H1 (cell line): ENCODE results near the gene NEMF. TPM values are rescaled to one million over a fixed set of nuclear protein-coding genes. Genes with fewer than 3 reads are reported as not detected.

ENCODE experiments used
- CTCF ChIA-PET: fragments of 300-600 bp; sonication (Branson Sonifier 250); formaldehyde crosslinking; loops from one replicate; lab custom pipeline; 2021; ENCODE audit not compliant: partially characterized antibody; lab: Charles Lee
- POLR2A ChIA-PET: fragments of 300-600 bp; sonication (Branson Sonifier 250); formaldehyde crosslinking; loops from one replicate; lab custom pipeline; 2021; ENCODE audit warnings: inconsistent platforms; ENCODE audit not compliant: partially characterized antibody; lab: Charles Lee
- DNase-seq, 2 experiments: peaks; one replicate each; pipeline versions ENCODE4 v3.0.0 to v3.0.0-alpha.2; 2010 to 2022; ENCODE audit warnings: low spot score in 2 of 2, low read depth in 1 of 2, mixed read lengths in 1 of 2
- FAIRE-seq: peaks from 2 replicates; lab custom pipeline; 2011; peaks lifted over from hg19 to GRCh38; lab: Jason Lieb, UNC
- H2AFZ ChIP-seq: 2 replicates; pipeline ENCODE4 v1.8.1; 2012; ENCODE audit warnings: low read length, inconsistent platforms
- H2AK5ac ChIP-seq: 2 replicates; pipeline ENCODE4 v1.6.1; 2013; ENCODE audit warnings: low read depth, low read length
- H2BK120ac ChIP-seq: replicated peaks from 2 replicates; pipeline ENCODE3; 2013; ENCODE audit warnings: low read depth, low read length, inconsistent platforms
- H2BK12ac ChIP-seq: 2 replicates; pipeline ENCODE4 v1.6.1; 2013; ENCODE audit warnings: low read depth, low read length
- H2BK15ac ChIP-seq: 2 replicates; pipeline ENCODE4 v1.6.1; 2013; ENCODE audit warnings: low read length
- H2BK20ac ChIP-seq: 2 replicates; pipeline ENCODE4 v1.6.1; 2013; ENCODE audit warnings: low read length
- H2BK5ac ChIP-seq: 2 replicates; pipeline ENCODE4 v1.6.1; 2013; ENCODE audit warnings: low read depth, low read length
- H3K14ac ChIP-seq: 2 replicates; pipeline ENCODE4 v1.6.1; 2013; ENCODE audit warnings: inconsistent platforms; ENCODE audit not compliant: insufficient read length
- H3K18ac ChIP-seq: 2 replicates; pipeline ENCODE4 v1.6.1; 2013; ENCODE audit warnings: low read length; ENCODE audit errors: extremely low read depth
- H3K23ac ChIP-seq: 2 replicates; pipeline ENCODE4 v1.6.1; 2013; ENCODE audit warnings: inconsistent platforms; ENCODE audit not compliant: insufficient read length
- H3K23me2 ChIP-seq: 2 replicates; pipeline ENCODE4 v1.6.1; 2013; ENCODE audit warnings: low read depth, low read length
- H3K27ac ChIP-seq: 2 replicates; pipeline ENCODE4 v1.6.1; 2011; ENCODE audit warnings: low read depth, low read length, inconsistent platforms
- H3K27me3 ChIP-seq, 4 experiments: replicated peaks in 1 of 4; 1 replicate in 1 of 4; 2 replicates in 3 of 4; pipeline versions ENCODE4 v1.6.1 to v1.8.1; 2011 to 2013; ENCODE audit warnings: low read length in 3 of 4, mild to moderate bottlenecking in 3 of 4, inconsistent platforms in 2 of 4, mixed read lengths in 2 of 4, moderate library complexity in 1 of 4; ENCODE audit not compliant: control insufficient read depth in 3 of 4, insufficient read depth in 3 of 4; ENCODE audit errors: extremely low read depth in 1 of 4
- H3K36me3 ChIP-seq, 4 experiments: 2 replicates each; pipeline versions ENCODE4 v1.6.1 to v1.8.1; 2011 to 2013; ENCODE audit warnings: mild to moderate bottlenecking in 4 of 4, low read length in 3 of 4, moderate library complexity in 2 of 4, control low read depth in 1 of 4, inconsistent platforms in 1 of 4; ENCODE audit not compliant: insufficient read depth in 4 of 4, control insufficient read depth in 2 of 4
- H3K4ac ChIP-seq: replicated peaks from 2 replicates; pipeline ENCODE3; 2013; ENCODE audit warnings: low read length, low read depth, mixed read lengths, inconsistent platforms; ENCODE audit not compliant: insufficient read length
- H3K4me1 ChIP-seq, 4 experiments: replicated peaks in 1 of 4; 1 replicate in 1 of 4; 2 replicates in 3 of 4; pipeline versions ENCODE4 v1.6.1 to v1.8.1; 2011 to 2013; ENCODE audit warnings: low read length in 3 of 4, inconsistent platforms in 2 of 4, mixed read lengths in 1 of 4; ENCODE audit not compliant: insufficient read depth in 4 of 4, control insufficient read depth in 3 of 4
- H3K4me2 ChIP-seq, 2 experiments: 2 replicates each; pipeline versions ENCODE4 v1.6.1 to v1.8.1; 2011 to 2013; ENCODE audit warnings: low read depth in 2 of 2, low read length in 2 of 2, control low read depth in 1 of 2, inconsistent platforms in 1 of 2, mild to moderate bottlenecking in 1 of 2; ENCODE audit not compliant: insufficient read depth in 1 of 2
- H3K4me3 ChIP-seq, 4 experiments: fragments of 200-600, 300-600 bp in 1 of 4; sonication (generic), shearing (Covaris generic), sonication (Bioruptor Twin) in 1 of 4; 2 replicates each; pipeline versions ENCODE4 v1.5.1 to v1.8.1; 2011 to 2016; ENCODE audit warnings: low read length in 4 of 4, low read depth in 3 of 4, control low read depth in 2 of 4, inconsistent platforms in 2 of 4, mild to moderate bottlenecking in 2 of 4, mixed read lengths in 1 of 4, moderate library complexity in 1 of 4; ENCODE audit not compliant: insufficient read depth in 2 of 4; ENCODE audit errors: extremely low read depth in 1 of 4
- H3K56ac ChIP-seq: replicated peaks from 2 replicates; pipeline ENCODE3; 2013; ENCODE audit warnings: low read depth, mild to moderate bottlenecking, mixed read lengths, low read length, inconsistent platforms; ENCODE audit not compliant: insufficient read length
- H3K79me1 ChIP-seq: 2 replicates; pipeline ENCODE4 v1.6.1; 2013; ENCODE audit warnings: low read depth, low read length, control low read depth
- H3K79me2 ChIP-seq, 2 experiments: 2 replicates each; pipeline versions ENCODE4 v1.6.1 to v1.8.1; 2012 to 2013; ENCODE audit warnings: low read length in 2 of 2, mild to moderate bottlenecking in 2 of 2, inconsistent platforms in 1 of 2; ENCODE audit not compliant: insufficient read depth in 2 of 2, control insufficient read depth in 1 of 2
- H3K9ac ChIP-seq, 4 experiments: replicated peaks in 1 of 4; 1 replicate in 1 of 4; 2 replicates in 3 of 4; pipeline versions ENCODE4 v1.6.1 to v1.8.1; 2011 to 2013; ENCODE audit warnings: low read depth in 3 of 4, low read length in 3 of 4, control low read depth in 2 of 4, mild to moderate bottlenecking in 2 of 4, moderate library complexity in 2 of 4, inconsistent platforms in 1 of 4; ENCODE audit errors: extremely low read depth in 1 of 4
- H3K9me3 ChIP-seq, 2 experiments: 2 replicates each; pipeline versions ENCODE4 v1.6.1 to v1.8.1; 2012 to 2013; ENCODE audit warnings: mild to moderate bottlenecking in 2 of 2, moderate library complexity in 2 of 2, control low read depth in 1 of 2, inconsistent platforms in 1 of 2, low read depth in 1 of 2, low read length in 1 of 2, mixed read lengths in 1 of 2; ENCODE audit not compliant: insufficient read depth in 2 of 2
- H4K20me1 ChIP-seq, 2 experiments: replicated peaks in 1 of 2; 2 replicates each; pipeline versions ENCODE3 to v1.8.1; 2011 to 2013; ENCODE audit warnings: inconsistent platforms in 2 of 2, low read length in 2 of 2, mild to moderate bottlenecking in 1 of 2; ENCODE audit not compliant: insufficient read depth in 2 of 2, control insufficient read depth in 1 of 2
- H4K5ac ChIP-seq: 2 replicates; pipeline ENCODE4 v1.6.1; 2013; ENCODE audit warnings: low read length, low read depth, mixed read lengths, inconsistent platforms; ENCODE audit not compliant: insufficient read length
- H4K8ac ChIP-seq: 2 replicates; pipeline ENCODE4 v1.8.0; 2013; ENCODE audit warnings: mild to moderate bottlenecking, moderate library complexity, low read length, inconsistent platforms; ENCODE audit not compliant: insufficient read depth; ENCODE audit errors: extremely low read depth
- H4K91ac ChIP-seq: replicated peaks from 2 replicates; pipeline ENCODE3; 2013; ENCODE audit warnings: low read length, mixed read lengths, inconsistent platforms; ENCODE audit not compliant: insufficient read length
- ASH2L ChIP-seq: fragments of 200-600, 300-600 bp; sonication (generic); IDR thresholded peaks from one replicate; pipeline ENCODE4 v1.7.1; 2017; ENCODE audit warnings: low read length
- GTF2F1 ChIP-seq: IDR thresholded peaks from 2 replicates; pipeline ENCODE4 v1.6.1; 2012; ENCODE audit warnings: low read depth, low read length, improper control_type of control experiment, borderline replicate concordance
- HDAC2 ChIP-seq, 2 experiments: fragments of 300-600 bp in 1 of 2; sonication (generic) in 1 of 2; IDR thresholded peaks; 2 replicates each; pipeline ENCODE4 v1.6.1; 2011 to 2012; ENCODE audit warnings: low read depth in 2 of 2, low read length in 2 of 2, mild to moderate bottlenecking in 2 of 2, moderate library complexity in 2 of 2, borderline replicate concordance in 1 of 2, inconsistent platforms in 1 of 2
- KDM4A ChIP-seq: IDR thresholded peaks from one replicate; pipeline ENCODE4 v1.7.1; 2012; ENCODE audit warnings: low read depth, mild to moderate bottlenecking, moderate library complexity, low read length, inconsistent platforms; ENCODE audit not compliant: severe bottlenecking
- MAFK ChIP-seq: IDR thresholded peaks from 2 replicates; pipeline ENCODE4 v1.6.1; 2012; ENCODE audit warnings: low read depth, mild to moderate bottlenecking, improper control_type of control experiment, low read length
- POLR2A ChIP-seq, 2 experiments: IDR thresholded peaks; 1 replicate in 1 of 2; 2 replicates in 1 of 2; pipeline ENCODE4 v1.6.1; 2011; ENCODE audit warnings: low read depth in 2 of 2, low read length in 2 of 2, mild to moderate bottlenecking in 2 of 2; ENCODE audit errors: control extremely low read depth in 1 of 2
- POLR2AphosphoS5 ChIP-seq: IDR thresholded peaks from 2 replicates; pipeline ENCODE4 v1.6.1; 2011; ENCODE audit warnings: low read depth, low read length
- RNF2 ChIP-seq: fragments of 200-900, 300-1000 bp; sonication (generic); IDR thresholded peaks from 2 replicates; pipeline ENCODE4 v1.7.1; 2016; ENCODE audit warnings: borderline replicate concordance, low read depth, mild to moderate bottlenecking, antibody characterized with exemption, low read length; ENCODE audit not compliant: poor library complexity, severe bottlenecking; ENCODE audit errors: missing control alignments
- SRF ChIP-seq: IDR thresholded peaks from 2 replicates; pipeline ENCODE4 v1.6.1; 2011; ENCODE audit warnings: mild to moderate bottlenecking, low read depth, low read length, moderate library complexity
- TAF1 ChIP-seq: IDR thresholded peaks from 2 replicates; pipeline ENCODE4 v1.6.1; 2011; ENCODE audit warnings: mild to moderate bottlenecking, low read depth, low read length
- TAF7 ChIP-seq: optimal IDR thresholded peaks from 2 replicates; pipeline ENCODE3; 2011; ENCODE audit warnings: low read depth, mild to moderate bottlenecking, inconsistent platforms, low read length, moderate library complexity, borderline replicate concordance
- TBP ChIP-seq: IDR thresholded peaks from 2 replicates; pipeline ENCODE4 v1.6.1; 2011; ENCODE audit warnings: low read depth, low read length, improper control_type of control experiment
- WGBS, 2 experiments: shearing (Covaris generic) in 1 of 2; methylation state at CpG; one replicate each; pipeline versions ENCODE4 v1.1.6 to v1.1.7; 2013 to 2015; ENCODE audit warnings: low lambda C conversion rate in 2 of 2, mixed read lengths in 2 of 2, inconsistent platforms in 1 of 2, low coverage in 1 of 2, missing lambda C conversion rate in 1 of 2; ENCODE audit not compliant: insufficient replicate concordance in 2 of 2, insufficient coverage in 1 of 2, insufficient read length in 1 of 2; ENCODE audit errors: extremely low coverage in 1 of 2, missing lambda C conversion rate in 1 of 2; 5-methylcytosine and 5-hydroxymethylcytosine counted together
- polyA plus RNA-seq, 7 experiments: library from polyadenylated mRNA; depleted of rRNA in 3 of 7; stranded (reverse) in 5 of 7; unstranded in 2 of 7; fragments of >200 nt in 5 of 7; fragments of 200-250 nt in 2 of 7; gene quantifications; 1 replicate in 5 of 7; 2 replicates in 1 of 7; 4 replicates in 1 of 7; pipeline versions ENCODE4 v1.2.1 to v1.2.3, GENCODE V29; 2011 to 2013; ENCODE audit warnings: missing spikeins in 2 of 7, mixed read lengths in 2 of 7
- total RNA-seq: library from RNA; stranded (reverse); fragmentation: NEBNext Ultra II Directional; extraction: Animal tissue kit (Norgen Biotek cat#: 25700); gene quantifications from 2 replicates; pipeline ENCODE4 v1.2.1, GENCODE V29; 2021
- TF ChIP-seq, protein P1 (sequence below): IDR thresholded peaks from 2 replicates; pipeline ENCODE4 v1.6.1; 2012; ENCODE audit warnings: inconsistent platforms

The NEMF gene
- total and polyA plus RNA-seq, 2 of the 8 experiments (the other 6 are each of a cell fraction or from before 2014, with no cell fraction given), result 8.3 to 45.5 TPM

DNA sequence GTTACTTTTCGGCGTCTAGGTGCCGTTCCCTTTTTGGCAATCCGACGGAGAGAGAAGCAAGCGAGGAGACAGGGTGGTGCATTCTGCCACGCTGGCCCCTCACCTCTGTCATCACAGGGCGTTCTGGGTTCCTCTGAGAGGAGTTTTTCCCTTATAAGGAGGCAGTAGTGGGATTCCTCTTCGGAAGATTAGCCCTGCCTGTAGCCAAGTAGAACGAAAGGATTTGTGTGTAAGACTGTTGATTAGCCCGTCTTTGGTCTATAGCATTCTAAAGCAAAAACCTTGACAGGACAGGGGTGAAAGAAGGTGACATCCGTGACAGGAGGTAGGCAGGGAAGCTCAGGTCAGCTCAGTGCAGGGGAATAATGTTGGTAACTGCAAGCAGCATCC is 9.1 kb upstream of the NEMF start:
- H4K20me1 ChIP-seq, result no peaks in the 10 kb centered on the region
- TF ChIP-seq POLR2AphosphoS5 (peak; percentile 88), MAFK (no peak), SRF (peak; percentile 93), ASH2L (peak; percentile 49), RNF2 (no peak), TBP (peak; percentile 83), TAF7 (peak; percentile 51), TAF1 (peak; percentile 66; the same call in 1 of the 2 replicates), HDAC2 (IDR thresholded peaks at IDR 0.05; ENCODE audit: borderline replicate concordance in 1 of 2, low read depth in 2 of 2, low read length in 2 of 2) (0 out of 4 replicates have a peak, but pooled peaks of 1 of the 2 experiments have one; percentile 21), KDM4A (peak; percentile 28), GTF2F1 (no peak), POLR2A (IDR thresholded peaks at IDR 0.05; ENCODE audit: control extremely low read depth in 1 of 2, low read depth in 2 of 2, low read length in 2 of 2) (peak; percentile 38 to 81; a peak in 2 of 3 replicates)
- TF ChIP-seq, protein P1, sequence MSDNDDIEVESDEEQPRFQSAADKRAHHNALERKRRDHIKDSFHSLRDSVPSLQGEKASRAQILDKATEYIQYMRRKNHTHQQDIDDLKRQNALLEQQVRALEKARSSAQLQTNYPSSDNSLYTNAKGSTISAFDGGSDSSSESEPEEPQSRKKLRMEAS, result 0 out of 2 replicates have a peak, but pooled peaks have one; percentile 15

More for the DNA sequence above, 9.1 kb upstream of the NEMF start:
- CTCF ChIA-PET, result interaction anchor here (0.6 to 7.8 kb wide), 32 partner anchors 9 to 467 kb away, joined by 3 to 90 read pairs (median 4); partner anchors contain the start of genes ARF6, KLHDC2, NEMF and VCPKMT
- Histone ChIP-seq H2BK5ac (peak overlapping the region; percentile 89), H4K91ac (peak overlapping the region; percentile 59), H3K4me3 (peak overlapping the region; percentile 70 to 95 (median 89)), H3K27me3 (no peaks in the 10 kb centered on the region), H2BK20ac (no peak overlapping the region), H3K14ac (no peak overlapping the region), H2AK5ac (no peak overlapping the region), H3K23ac (no peak overlapping the region), H3K79me1 (no peaks in the 10 kb centered on the region), H3K23me2 (peaks cover 8% of the 10 kb centered on the region; the same call in 1 of the 2 replicates), H4K8ac (no peak overlapping the region), H3K9ac (peak overlapping the region; percentile 74 to 95 (median 94)), H3K27ac (peak overlapping the region; percentile 96), H3K36me3 (no peaks in the 10 kb centered on the region), H3K4me1 (peaks cover 0 to 4% (median 0%) of the 10 kb centered on the region in 4 experiments; a peak in 2 of 7 replicates), H2BK120ac (no peak overlapping the region), H3K18ac (peak overlapping the region; percentile 96), H3K79me2 (no peaks in the 10 kb centered on the region), H2BK15ac (no peak overlapping the region; the same call in 1 of the 2 replicates), H3K4ac (no peak overlapping the region), H3K9me3 (no peaks in the 10 kb centered on the region), H3K4me2 (peak overlapping the region; percentile 72 to 91), H2AFZ (peak overlapping the region; percentile 100), H2BK12ac (peak overlapping the region; percentile 85), H4K5ac (peak overlapping the region; percentile 88), H3K56ac (no peak overlapping the region)
- 4% methylated on average over 12 of the region's 12 CpGs; no CpG with 5 or more reads in 1 of the 2 experiments for WGBS, 2 experiments
- FAIRE-seq, result no peak
- peak in 1 of 2 experiments; percentile 71 for DNase-seq
- POLR2A ChIA-PET, result interaction anchor here (0.7 to 4.1 kb wide), 21 partner anchors 7 to 255 kb away, joined by 3 to 39 read pairs (median 4); partner anchors contain the start of genes ARF6, DNAAF2, KLHDC2 and NEMF
